GM23338 (cell line): ENCODE data around the gene C4orf36. TPM values are rescaled to one million over a fixed set of nuclear protein-coding genes. Genes with fewer than 3 reads are reported as not detected.
A peak's percentile ranks its signal among the peaks of the same experiment; 100 is the strongest.

Experiments used
- ATAC-seq: fragments of 200-7000 bp; cut with Tn5 transposase; 3 replicates; pipeline ENCODE4 v1.9.1; 2020
- DNase-seq: peaks from one replicate; pipeline ENCODE4 v3.0.0-alpha.2; 2015; ENCODE audit warnings: low spot score
- H2AFZ ChIP-seq: fragments of 200-600 bp; sonication (generic); 2 replicates; pipeline ENCODE4 v1.8.0; 2016; ENCODE audit warnings: antibody characterized with exemption, mild to moderate bottlenecking, moderate library complexity
- H3F3A ChIP-seq: fragments of 200-600 bp; sonication (generic); replicated peaks from 2 replicates; pipeline ENCODE4 v1.8.0; 2017; ENCODE audit warnings: antibody characterized with exemption, mixed run types, low read depth
- H3K27ac ChIP-seq: fragments of 200-600 bp; sonication (generic); 2 replicates; pipeline ENCODE4 v1.6.1; 2016; ENCODE audit warnings: low read depth
- H3K27me3 ChIP-seq: fragments of 200-600 bp; sonication (generic); 2 replicates; pipeline ENCODE4 v1.8.0; 2016; ENCODE audit warnings: mild to moderate bottlenecking, mixed run types, moderate library complexity; ENCODE audit not compliant: insufficient read depth
- H3K36me3 ChIP-seq: fragments of 200-600 bp; sonication (generic); 2 replicates; pipeline ENCODE4 v1.8.0; 2016; ENCODE audit warnings: mild to moderate bottlenecking; ENCODE audit not compliant: insufficient read depth
- H3K4me1 ChIP-seq: fragments of 200-600 bp; sonication (generic); 2 replicates; pipeline ENCODE4 v1.8.0; 2016; ENCODE audit warnings: mild to moderate bottlenecking, moderate library complexity; ENCODE audit not compliant: insufficient read depth
- H3K4me2 ChIP-seq: fragments of 200-600 bp; sonication (generic); 2 replicates; pipeline ENCODE4 v1.7.1; 2017; ENCODE audit warnings: mixed run types
- H3K4me3 ChIP-seq: fragments of 200-600 bp; sonication (generic); 2 replicates; pipeline ENCODE4 v1.6.1; 2016; ENCODE audit warnings: mixed run types
- H3K79me2 ChIP-seq: fragments of 200-600 bp; sonication (generic); replicated peaks from 2 replicates; pipeline ENCODE4 v1.8.0; 2017; ENCODE audit warnings: mild to moderate bottlenecking; ENCODE audit not compliant: insufficient read depth
- H3K9me2 ChIP-seq: fragments of 200-600 bp; sonication (generic); 2 replicates; pipeline ENCODE4 v1.8.0; 2017; ENCODE audit not compliant: insufficient read depth
- H4K20me1 ChIP-seq: fragments of 200-600 bp; sonication (generic); replicated peaks from 2 replicates; pipeline ENCODE4 v1.8.0; 2017; ENCODE audit warnings: mild to moderate bottlenecking; ENCODE audit not compliant: insufficient read depth
- H3K27ac Mint-ChIP-seq: 2 replicates; pipeline ENCODE4 v1.8.0; 2020; ENCODE audit warnings: inconsistent platforms, mild to moderate bottlenecking, moderate library complexity, mixed read lengths
- H3K27me3 Mint-ChIP-seq: 3 replicates; pipeline ENCODE4 v1.8.0; 2022; ENCODE audit warnings: low read depth, mild to moderate bottlenecking, moderate library complexity, mixed read lengths, inconsistent platforms; ENCODE audit not compliant: insufficient read depth, poor library complexity
- H3K36me3 Mint-ChIP-seq: 3 replicates; pipeline ENCODE4 v1.8.0; 2021; ENCODE audit warnings: low read depth, mild to moderate bottlenecking, inconsistent platforms, moderate library complexity, mixed read lengths
- H3K4me1 Mint-ChIP-seq: 3 replicates; pipeline ENCODE4 v1.8.0; 2020; ENCODE audit warnings: mild to moderate bottlenecking, inconsistent platforms, mixed read lengths
- H3K4me3 Mint-ChIP-seq: 3 replicates; pipeline ENCODE4 v1.8.0; 2021; ENCODE audit warnings: moderate library complexity, mild to moderate bottlenecking, inconsistent platforms, mixed read lengths
- H3K9me3 Mint-ChIP-seq: 3 replicates; pipeline ENCODE4 v1.8.0; 2020; ENCODE audit warnings: moderate library complexity, mild to moderate bottlenecking, inconsistent platforms, mixed read lengths
- CREB1 ChIP-seq: fragments of 250-450 bp; sonication (Bioruptor Pico); IDR thresholded peaks from 2 replicates; pipeline ENCODE4 v1.5.0; 2020; ENCODE audit warnings: low read depth, mild to moderate bottlenecking, moderate library complexity
- CTCF ChIP-seq, 2 experiments: fragments of 200-600 bp in 1 of 2; sonication (generic) in 1 of 2; conservative IDR thresholded peaks; 2 replicates each; pipeline versions ENCODE4 v1.5.1 to v1.6.1; 2016 to 2017; ENCODE audit warnings: antibody characterized with exemption in 2 of 2, low read depth in 2 of 2, mild to moderate bottlenecking in 2 of 2, moderate library complexity in 1 of 2
- ETS1 ChIP-seq: IDR thresholded peaks from 2 replicates; pipeline ENCODE4 v1.6.1; 2016; ENCODE audit warnings: antibody characterized with exemption
- EZH2 ChIP-seq: fragments of 200-600 bp; sonication (generic); IDR thresholded peaks from one replicate; pipeline ENCODE4 v1.8.0; 2017; ENCODE audit warnings: antibody characterized with exemption, mild to moderate bottlenecking, low read depth; ENCODE audit not compliant: unreplicated experiment
- EZH2phosphoT487 ChIP-seq: fragments of 200-600 bp; sonication (generic); IDR thresholded peaks from one replicate; pipeline ENCODE4 v1.8.1; 2018; ENCODE audit warnings: antibody characterized with exemption; ENCODE audit not compliant: unreplicated experiment
- JUNB ChIP-seq: IDR thresholded peaks from one replicate; pipeline ENCODE4 v1.6.1; 2016; ENCODE audit warnings: antibody characterized with exemption; ENCODE audit not compliant: unreplicated experiment
- NANOG ChIP-seq: IDR thresholded peaks from 2 replicates; pipeline ENCODE4 v1.6.1; 2016; ENCODE audit warnings: antibody characterized with exemption, borderline replicate concordance
- POLR2AphosphoS5 ChIP-seq: IDR thresholded peaks from 2 replicates; pipeline ENCODE4 v1.6.1; 2016; ENCODE audit warnings: antibody characterized with exemption, low read depth
- REST ChIP-seq: IDR thresholded peaks from one replicate; pipeline ENCODE4 v1.6.1; 2018; ENCODE audit warnings: antibody characterized with exemption; ENCODE audit not compliant: unreplicated experiment
- STAT1 ChIP-seq: IDR thresholded peaks from one replicate; pipeline ENCODE4 v1.6.1; 2016; ENCODE audit warnings: antibody characterized with exemption; ENCODE audit not compliant: unreplicated experiment
- ZNF114 ChIP-seq: fragments of 250-450 bp; sonication (Bioruptor Pico); IDR thresholded peaks from 2 replicates; pipeline ENCODE4 v1.5.0; 2020; ENCODE audit warnings: mild to moderate bottlenecking, moderate library complexity
- ZNF331 ChIP-seq: fragments of 250-450 bp; sonication (Bioruptor Pico); IDR thresholded peaks from 2 replicates; pipeline ENCODE4 v1.5.0; 2020; ENCODE audit warnings: low read depth, mild to moderate bottlenecking, moderate library complexity
- ZNF462 ChIP-seq: fragments of 250-450 bp; sonication (Bioruptor Pico); IDR thresholded peaks from 2 replicates; pipeline ENCODE4 v1.5.0; 2020; ENCODE audit warnings: mild to moderate bottlenecking, moderate library complexity
- polyA plus RNA-seq: library from polyadenylated mRNA; unstranded; fragments of >200 nt; fragmentation: Nextera tagmentation; extraction: Ambion mirVana; gene quantifications from 2 replicates; pipeline ENCODE4 v1.2.1, GENCODE V29; 2016
- total RNA-seq: library from RNA; depleted of rRNA; stranded (reverse); fragments of >200 nt; shearing (Covaris generic); gene quantifications from 2 replicates; pipeline ENCODE4 v1.2.3, GENCODE V29; 2014

Gene C4orf36
- total and polyA plus RNA-seq, 2 experiments from 2014 or later = 1.1 to 1.6 TPM

GRCh38 chr4:86835677-86836076 is 56.5 kb downstream of the C4orf36 start:
- Histone ChIP-seq H3K36me3 (no peaks in the 10 kb centered on the region), H3K4me3 (no peak overlapping the region), H3K27ac (no peak overlapping the region), H3K4me1 (no peaks in the 10 kb centered on the region), H3K79me2 (no peaks in the 10 kb centered on the region), H2AFZ (peak overlapping the region; percentile 34; the same call in 1 of the 2 replicates), H3K4me2 (no peak overlapping the region), H4K20me1 (no peaks in the 10 kb centered on the region), H3K27me3 (no peaks in the 10 kb centered on the region), H3K9me2 (no peaks in the 10 kb centered on the region), H3F3A (no peaks in the 10 kb centered on the region)
- no peaks in the 10 kb centered on the region for H3K9me3 Mint-ChIP-seq
- H3K4me3 Mint-ChIP-seq = no peak overlapping the region
- no peaks in the 10 kb centered on the region for H3K36me3 Mint-ChIP-seq
- peaks cover 3% of the 10 kb centered on the region; the same call in 2 of the 3 replicates for H3K4me1 Mint-ChIP-seq
- peaks cover 6% of the 10 kb centered on the region for H3K27me3 Mint-ChIP-seq
- TF ChIP-seq JUNB (no peak), NANOG (no peak), ETS1 (no peak), ZNF462 (no peak), EZH2phosphoT487 (no peak), REST (no peak), ZNF114 (CRISPR knock-in tag) (no peak), CTCF (conservative IDR thresholded peaks at IDR 0.05; ENCODE audit: low read depth in 2 of 2) (no peak), STAT1 (no peak), POLR2AphosphoS5 (no peak), CREB1 (CRISPR knock-in tag) (no peak), EZH2 (no peak), ZNF331 (CRISPR knock-in tag) (no peak)
- ATAC-seq (no peak), DNase-seq (no peak)
- H3K27ac Mint-ChIP-seq = no peak overlapping the region
